Left renal cortex interstitium (tissue), 4 donors: ENCODE measurements around the gene BNIPL. TPM values are rescaled to one million over a fixed set of nuclear protein-coding genes. Genes with fewer than 3 reads are reported as not detected.

Experiments
- DNase-seq, 4 donors: peaks; one replicate each; pipeline ENCODE4 v3.0.0-alpha.2; 2013; ENCODE audit warnings: low read depth in 4 of 4, low spot score in 2 of 4, missing footprints in 1 of 4
- polyA plus RNA-seq, 4 donors: library from polyadenylated mRNA; unstranded; fragments of 120-200 nt; gene quantifications; one replicate each; pipeline ENCODE4 v1.2.1, GENCODE V29; 2013; ENCODE audit not compliant: insufficient read length in 4 of 4

The BNIPL gene, protein sequence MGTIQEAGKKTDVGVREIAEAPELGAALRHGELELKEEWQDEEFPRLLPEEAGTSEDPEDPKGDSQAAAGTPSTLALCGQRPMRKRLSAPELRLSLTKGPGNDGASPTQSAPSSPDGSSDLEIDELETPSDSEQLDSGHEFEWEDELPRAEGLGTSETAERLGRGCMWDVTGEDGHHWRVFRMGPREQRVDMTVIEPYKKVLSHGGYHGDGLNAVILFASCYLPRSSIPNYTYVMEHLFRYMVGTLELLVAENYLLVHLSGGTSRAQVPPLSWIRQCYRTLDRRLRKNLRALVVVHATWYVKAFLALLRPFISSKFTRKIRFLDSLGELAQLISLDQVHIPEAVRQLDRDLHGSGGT
- 1 to 10 TPM; 1.3 to 5.2 (median 2.7) TPM for polyA plus RNA-seq

DNA sequence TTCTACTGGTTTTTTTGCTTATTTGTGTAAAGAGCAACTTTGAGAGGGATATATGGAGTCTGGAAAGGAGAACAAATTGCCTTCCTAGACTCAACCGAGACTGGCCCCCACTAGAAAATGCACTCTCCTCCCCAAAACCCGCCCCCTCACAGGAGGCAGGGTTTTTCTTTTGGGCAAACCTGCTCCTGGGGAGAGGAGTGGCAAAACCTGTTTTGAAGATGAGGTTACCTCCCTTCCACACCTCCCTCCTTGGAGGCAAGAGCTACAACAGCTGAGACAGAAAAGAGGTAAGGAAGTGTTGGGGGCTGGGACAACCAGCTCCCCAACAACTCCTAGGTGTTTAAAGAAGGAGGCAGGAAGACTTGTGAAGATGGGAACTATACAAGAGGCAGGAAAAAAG is at the start of gene BNIPL:
TSS of gene BNIPL (plus strand) at position 231 of the 400 bp plus-strand sequence. CDS start at position 371, 140 bp downstream.
- DNase-seq = no peak

DNA sequence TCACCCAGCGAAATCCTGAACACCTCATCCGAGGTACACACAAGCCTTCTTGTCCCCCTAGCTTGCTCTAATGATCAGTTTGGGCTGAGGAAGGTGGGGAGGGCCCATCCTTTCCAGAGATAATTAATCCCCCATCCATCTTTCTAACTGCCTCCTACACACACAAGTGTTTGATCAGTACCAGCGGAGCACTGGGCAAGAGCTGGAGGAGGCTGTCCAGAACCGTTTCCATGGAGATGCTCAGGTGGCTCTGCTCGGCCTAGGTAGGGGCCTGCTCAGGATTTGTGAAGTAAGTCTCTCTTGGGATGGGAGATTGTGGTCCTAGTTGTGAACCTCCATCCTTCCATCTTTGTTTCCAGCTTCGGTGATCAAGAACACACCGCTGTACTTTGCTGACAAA is 48.5 kb upstream of the BNIPL start:
- no peak for DNase-seq

DNA sequence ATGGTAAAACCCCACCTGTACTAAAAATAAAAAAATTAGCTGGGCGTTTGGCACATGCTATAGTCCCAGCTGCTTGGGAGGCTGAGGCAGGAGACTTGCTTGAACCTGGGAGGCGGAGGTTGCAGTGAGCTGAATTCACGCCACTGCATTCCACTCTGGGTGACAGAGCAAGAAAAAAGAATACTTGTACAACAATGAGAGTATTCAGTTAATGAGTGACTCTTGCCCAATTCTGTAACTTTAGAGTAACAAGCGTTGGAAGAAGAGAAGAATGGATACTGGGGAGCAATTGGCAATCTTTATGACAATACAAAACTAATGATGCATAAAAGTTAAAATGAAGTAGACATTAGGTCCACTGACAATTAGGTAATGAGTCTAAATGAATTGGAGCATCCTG is 43.8 kb upstream of the BNIPL start:
- no peak for DNase-seq

DNA sequence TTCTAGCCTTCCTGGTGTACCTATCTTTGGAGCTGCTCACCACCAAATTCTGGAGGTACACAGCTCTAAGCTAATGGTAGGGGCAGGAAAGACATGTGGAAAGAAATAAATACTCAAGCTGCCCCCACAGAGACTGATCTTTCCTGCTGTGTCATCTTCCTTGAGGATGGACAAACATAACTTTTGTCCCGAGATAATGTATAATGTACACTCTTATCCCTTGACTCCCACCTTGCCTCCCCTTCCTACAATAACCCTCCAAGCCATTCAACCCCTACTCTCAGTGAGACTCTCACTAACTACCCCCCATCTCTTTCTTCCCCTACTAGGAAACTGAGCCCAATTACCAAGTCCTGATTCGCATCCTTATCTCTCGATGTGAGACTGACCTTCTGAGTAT is 42.1 kb upstream of the BNIPL start:
- no peak for DNase-seq

DNA sequence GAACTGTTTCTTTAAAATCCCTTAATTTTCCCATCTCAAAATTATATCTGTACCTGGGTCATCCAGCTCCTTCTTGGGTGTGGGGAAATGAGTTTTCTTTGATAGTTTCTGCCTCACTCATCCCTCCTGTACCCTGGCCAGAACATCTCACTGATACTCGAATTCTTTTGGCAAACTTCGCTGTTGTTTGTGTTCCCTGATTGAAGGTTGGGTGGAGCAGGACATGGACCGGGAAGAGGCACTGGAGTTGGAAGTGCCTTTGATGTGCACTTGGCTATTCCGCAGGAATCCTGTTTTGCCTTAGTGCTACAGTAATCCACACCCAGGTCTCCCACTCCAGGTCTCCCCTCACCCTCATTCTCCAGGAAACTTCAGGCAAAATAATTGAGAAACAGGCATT is 40.9 kb upstream of the BNIPL start:
- DNase-seq = no peak

DNA sequence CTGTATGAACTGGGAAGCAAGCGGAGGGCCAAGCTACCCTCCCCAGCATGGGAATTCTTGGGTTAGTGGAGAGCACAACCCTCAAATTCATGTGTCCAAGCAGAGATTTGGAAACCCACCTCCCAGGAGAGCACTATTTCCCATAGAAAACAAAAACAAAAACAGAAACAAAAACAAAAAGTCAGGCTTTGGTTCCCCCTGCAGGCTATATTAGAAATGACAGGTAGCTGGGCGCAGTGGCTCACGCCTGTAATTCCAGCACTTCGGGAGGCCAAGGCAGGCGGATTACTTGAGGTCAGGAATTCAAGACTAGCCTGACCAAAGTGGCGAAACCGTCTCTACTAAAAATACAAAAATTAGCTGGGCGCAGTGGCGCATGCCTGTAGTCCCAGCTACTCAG is 40.5 kb upstream of the BNIPL start:
- DNase-seq = no peak

DNA sequence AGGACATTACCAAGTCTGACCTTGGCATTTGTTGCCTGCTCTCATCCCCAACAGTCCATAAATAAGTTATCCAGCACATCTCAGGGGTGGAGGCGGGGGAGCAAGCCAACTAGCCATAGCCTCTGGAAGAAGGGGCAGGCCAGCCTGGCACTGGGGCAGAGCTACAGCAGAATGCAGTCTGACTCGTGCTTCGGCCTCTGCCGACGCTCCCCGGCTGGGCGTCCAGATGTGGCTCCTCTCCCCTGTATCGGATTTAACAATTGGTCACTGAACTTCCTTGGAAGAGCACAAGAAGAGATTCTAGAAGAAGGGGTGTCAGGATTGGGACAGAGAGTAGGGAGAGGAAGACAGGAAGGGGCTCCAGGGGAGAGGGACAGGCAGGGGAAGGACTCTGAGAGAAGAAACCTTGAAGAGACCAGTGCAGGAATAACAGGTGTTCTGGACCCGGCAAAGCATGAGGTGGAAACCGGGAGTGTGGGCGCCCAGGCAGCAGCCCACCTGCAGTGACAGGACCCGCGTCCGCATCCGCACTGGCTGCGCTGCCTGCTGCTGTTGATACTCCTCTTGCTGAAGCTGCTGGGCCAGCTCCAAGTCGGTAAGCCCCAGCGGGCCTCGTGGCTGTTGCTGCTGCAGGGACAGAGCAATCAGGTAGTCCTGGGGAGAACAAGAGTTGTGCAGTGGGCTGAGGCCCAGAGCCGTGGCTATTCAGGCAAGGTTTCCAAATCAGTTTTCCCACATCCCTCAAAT is 39.1 kb upstream of the BNIPL start:
- DNase-seq = no peak

DNA sequence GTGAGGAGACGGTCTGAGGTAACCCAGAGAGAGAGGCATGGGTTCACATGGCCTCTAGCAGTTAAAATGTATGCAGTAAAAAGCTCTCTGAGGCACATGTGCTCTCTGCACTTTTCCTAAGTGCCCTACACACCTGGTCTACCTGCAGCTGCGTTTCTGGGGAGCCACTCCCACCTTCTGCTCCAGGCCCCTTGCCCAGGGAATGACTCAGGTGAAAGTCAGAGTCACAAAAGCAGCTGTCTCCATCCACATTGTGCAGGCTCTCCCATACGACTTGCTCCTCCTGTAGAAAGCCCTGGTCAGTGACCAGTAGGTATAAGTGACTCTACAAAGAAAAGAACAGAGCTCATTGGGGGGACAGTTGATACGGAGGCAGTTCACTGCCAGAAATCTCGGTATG is 38.4 kb upstream of the BNIPL start:
- DNase-seq = no peak

DNA sequence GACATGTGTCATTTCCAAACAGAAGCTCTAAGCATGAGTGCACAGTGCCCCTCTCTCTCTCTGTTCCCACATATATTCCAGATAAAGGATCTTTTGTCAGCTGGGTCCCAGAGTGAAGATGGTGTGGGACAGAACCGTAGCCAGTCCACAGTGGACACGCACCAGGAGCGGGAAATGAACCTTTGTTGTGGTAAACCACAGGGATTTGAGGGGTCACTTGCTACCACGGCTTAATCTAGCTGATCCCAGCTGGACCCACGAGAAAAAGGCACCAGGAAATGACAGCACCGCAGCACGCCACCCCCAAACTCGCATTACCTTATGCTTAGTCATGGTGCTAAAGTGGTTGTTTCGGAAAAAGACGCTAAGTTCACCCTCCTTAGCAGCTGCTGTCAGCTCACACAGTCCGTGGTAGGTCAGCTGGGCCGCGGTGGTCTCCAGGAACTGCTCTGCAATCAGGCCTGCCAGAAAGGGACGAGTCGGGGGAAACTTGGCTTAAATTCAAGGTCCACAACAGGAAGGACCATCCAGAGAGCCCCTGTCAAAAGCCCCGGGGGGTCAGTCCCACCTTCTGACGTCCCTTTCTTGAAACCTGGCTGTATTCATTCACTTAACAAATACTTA is 37.2 kb upstream of the BNIPL start:
- no peak for DNase-seq

DNA sequence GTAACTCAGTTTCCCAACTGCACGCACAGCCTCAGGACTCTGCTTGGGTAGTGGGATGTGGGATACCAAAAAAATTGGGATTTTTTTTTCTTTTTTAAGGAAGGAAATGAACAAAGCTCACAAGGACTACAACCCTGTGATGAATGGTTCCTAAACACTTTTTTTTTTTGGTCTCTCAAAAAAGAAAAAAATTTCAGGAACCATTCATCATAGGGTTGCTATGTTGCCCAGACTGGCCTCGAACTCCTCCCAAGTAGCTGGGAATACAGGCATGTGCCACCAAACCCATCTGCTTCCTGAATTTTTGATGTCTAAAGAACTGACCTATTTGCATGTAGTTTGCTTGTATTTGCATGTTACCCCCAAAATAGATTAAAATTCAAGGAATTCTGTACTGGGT is 36.5 kb upstream of the BNIPL start:
- no peak for DNase-seq

DNA sequence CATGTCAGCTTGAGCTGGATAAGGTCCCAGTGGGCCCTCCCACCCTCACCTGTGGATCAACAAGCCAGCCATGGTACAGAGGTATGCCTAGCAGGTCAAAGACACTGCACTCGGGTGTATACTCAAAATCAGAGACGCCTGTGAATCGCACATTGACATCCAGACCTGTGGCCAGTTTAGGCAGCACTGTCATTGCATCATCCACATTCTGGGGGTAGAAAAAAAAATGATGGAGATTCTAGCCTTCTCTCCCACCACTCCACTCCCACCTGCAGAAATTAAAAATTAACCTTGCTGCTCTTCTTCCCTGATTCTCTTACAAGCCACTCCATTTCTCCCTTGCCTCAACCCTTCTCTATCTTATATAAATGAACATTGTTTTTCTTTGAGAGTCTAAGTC is 36.0 kb upstream of the BNIPL start:
- no peak for DNase-seq

DNA sequence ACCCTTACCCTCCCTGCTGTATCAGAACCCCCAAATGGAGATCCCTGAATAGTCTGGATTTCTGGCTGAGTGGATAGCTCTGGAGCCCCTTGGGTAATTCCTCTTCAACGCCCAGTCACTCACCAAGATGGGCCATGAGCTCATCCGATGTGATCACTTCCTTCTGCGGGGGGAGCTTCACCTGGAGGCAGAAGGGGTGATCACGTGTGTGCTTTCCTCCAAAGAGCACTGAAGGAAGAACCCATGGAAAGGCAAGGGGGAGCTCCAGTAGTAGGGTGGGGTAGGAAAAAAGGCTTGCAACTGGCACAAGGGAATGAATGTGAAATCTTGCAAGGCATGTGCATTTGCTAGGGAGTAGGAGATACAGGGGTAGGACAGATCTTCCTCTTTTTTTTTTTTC is 34.8 kb upstream of the BNIPL start:
- DNase-seq = no peak

DNA sequence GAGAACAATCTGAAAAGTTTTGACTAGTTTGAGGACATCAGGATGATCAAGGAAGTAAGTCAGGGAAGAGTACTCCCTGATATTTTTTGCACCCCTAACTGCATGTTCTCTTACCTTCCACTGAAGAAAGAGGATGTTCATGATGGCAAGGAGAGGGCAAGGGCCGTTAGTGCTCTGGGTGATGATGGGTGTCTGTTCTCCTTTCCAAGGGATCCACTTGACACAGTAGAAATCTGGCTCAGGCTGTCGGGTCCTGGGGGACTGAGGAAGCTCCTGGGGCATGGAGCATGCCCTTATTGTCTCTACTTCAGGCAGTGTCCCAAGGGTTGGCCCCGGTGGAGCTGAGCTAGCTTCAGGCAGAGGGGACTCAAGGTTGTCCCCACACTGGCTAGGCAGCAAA is 34.3 kb upstream of the BNIPL start:
- no peak for DNase-seq

DNA sequence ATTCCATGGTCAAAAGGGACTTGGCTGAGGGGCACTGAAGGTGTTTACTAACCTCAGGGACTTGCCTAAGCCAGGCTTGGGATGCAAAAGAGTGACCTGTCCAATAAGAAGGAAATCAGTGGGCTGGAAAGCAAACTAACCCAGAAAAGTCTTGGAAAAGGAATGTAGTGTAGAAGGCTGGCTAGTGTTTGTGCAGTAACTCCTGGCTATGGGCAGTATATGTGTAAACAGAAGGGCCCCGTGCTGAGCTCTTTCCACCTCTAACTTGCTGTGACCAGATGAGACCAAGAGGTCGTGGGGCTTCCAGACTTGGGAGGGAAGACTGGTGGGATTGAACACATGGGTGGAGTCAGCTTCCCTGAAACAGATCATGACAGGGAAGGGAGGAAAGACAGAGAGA is 33.8 kb upstream of the BNIPL start:
- DNase-seq = no peak

DNA sequence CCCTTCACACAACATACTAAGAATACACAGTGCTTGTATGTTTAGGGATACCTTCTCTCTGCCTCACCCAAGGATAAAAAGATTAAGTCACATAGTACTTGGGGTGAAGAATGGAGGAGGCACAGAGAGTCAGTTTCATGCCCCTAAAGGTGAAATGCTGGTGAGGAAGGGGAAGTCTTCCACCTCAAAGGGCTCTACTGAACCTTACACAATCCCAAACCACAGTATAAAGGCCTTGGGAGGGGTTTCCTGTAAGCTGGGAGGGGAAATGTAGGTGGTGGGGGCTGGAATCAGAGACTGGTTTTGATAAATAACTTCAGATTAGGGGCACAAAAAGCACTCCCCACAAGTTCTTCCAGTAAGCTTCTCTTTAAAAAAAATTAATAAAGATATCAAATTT is 33.2 kb upstream of the BNIPL start:
- no peak for DNase-seq

DNA sequence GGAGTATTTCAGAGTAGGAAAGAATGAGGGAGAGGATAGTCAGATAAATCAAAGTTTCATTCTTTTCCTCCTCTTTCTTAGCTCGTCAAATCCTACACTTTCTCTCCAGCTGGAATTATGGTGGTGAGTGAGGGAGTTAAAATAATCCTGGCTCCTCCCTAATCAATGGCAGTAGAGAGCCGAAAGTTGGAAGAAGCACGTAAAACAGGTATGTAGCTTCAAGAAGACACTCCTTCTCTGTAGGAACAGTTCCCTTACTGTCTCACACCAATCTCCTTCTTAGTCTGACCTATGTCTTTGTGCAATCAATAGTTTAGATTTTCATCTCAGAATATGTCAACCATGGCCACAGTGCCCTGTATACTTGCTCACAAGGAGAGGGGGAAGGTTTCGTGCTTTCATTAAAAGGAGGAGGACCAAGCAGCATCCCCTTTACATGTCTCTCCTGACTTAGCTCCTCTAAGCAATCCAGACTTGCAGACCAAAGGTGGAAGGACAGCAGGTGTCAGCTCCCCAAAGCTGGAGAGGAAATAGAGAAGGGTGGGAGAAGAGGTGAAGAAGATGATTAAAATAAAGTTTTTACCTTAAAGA is 30.6 kb upstream of the BNIPL start:
- DNase-seq = no peak

DNA sequence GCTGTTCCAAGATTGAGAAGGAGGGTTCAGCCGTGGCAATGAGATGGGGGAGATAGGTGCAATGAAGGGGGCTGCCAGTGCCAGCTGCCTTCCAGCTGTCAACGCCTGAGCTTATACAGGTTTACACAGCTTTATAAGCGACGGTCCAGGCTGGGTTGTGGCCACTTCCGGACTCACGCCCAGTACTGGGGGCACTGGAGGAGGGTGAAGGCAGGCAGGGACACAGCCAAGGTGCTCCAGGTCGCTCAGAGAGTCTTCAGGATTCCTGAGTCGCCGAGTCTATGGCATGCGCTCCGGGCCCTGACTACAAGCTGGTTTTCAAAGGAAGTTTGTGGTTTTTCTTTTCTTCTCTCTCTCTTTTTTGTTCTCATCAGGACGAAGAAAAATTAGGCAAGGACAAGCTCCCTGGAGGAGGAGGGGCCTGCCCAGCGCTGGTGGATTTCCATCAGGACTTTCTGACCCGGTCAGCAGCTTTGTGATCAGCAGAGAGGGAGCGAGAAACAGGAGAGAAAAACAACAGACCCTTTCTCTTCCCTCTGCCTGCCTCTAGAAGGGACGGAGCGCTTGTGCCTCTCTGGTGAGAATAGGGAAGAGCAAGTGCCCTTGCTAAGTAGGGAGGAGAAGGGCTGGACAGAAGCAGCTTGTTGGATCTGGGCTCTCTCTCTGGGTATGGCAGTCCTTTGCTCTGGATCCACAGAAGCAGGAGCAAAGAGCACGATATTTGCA is 29.9 kb upstream of the BNIPL start, which contains the start of gene MINDY1:
TSS of gene MINDY1 (minus strand) at position 576 of the 726 bp plus-strand sequence. CDS start 4,285 bp downstream, outside the sequence.
- peak in 2 of 4 donors; percentile 68 to 80 for DNase-seq

DNA sequence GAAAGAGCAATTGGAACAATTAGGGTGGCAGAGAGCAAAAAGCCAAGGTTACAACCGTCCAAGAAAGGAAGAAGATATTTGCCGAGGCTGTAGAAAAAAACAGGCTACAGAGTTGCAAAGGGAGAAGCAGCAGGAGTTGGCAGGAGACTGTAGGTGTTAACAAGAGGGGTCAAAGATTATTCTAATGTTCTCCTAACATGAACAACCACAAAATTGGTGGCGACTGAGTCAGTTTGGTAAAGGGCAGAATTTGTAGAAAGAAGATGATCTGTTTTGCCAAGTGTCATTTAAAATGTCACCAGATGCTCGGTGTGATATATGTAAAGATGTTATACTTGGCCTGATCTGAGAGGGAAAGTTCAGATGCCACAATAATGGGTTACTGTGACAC is 28.5 kb upstream of the BNIPL start:
- no peak for DNase-seq

DNA sequence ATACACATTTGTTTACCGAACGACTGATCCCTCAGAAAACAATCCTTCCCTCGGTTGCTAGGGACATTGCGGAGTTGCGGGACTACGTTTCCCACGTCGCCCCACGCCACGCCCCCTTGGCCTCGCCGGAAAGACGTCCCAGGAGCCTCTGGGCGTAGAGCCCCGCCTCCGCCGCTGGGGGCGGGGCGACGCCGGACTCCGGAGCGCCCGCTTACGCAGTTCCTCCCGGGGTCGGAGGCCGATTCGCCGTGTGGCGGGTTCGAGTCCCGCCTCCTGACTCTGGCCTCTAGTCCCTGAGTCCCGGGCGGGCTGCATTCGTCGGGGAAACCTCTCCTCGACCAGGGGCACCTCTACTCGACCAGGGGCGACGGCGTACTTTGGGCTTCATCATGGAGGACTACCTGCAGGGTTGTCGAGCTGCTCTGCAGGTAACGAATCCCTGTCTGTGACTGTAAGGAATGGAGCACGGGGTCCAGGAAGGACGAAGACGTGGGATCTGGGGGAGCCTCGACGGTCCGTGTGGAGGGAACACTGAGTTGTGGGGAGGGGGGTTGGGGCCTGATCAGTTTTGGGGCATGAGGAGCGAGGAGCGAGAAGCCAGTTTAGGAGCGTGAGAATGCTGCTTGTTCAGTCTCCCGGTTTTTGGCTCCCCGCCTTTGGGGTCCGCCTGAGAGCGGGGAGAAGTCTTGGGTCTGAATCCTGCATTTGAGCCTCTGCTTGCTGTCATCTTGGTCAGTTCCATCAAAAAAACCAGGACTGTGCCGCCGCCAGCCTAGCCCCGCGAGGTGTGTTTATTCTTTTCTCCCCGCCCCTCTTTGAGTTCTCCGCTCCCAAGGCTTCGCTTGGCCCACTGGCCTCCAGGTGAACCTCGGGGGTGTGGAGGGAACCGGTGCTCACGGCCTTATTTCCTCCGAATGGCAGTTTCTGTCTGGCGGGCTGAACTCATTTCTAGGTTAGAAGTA is 27.9 kb upstream of the BNIPL start, which contains the start of gene PRUNE1:
TSS of gene PRUNE1 (plus strand) at position 206 of the 962 bp plus-strand sequence. CDS start at position 390, 184 bp downstream.
- DNase-seq = peak; percentile 85 to 96 (median 94)
